Stomach smooth muscle (tissue), 2 donors: ENCODE measurements around the gene LHPP.

Experiments
- H3K27ac ChIP-seq: one replicate; pipeline ENCODE4 v1.7.0; 2013; ENCODE audit warnings: mild to moderate bottlenecking, low read length, inconsistent platforms
- H3K27me3 ChIP-seq, 2 donors: one replicate each; pipeline ENCODE4 v1.7.0; 2013; ENCODE audit warnings: low read length in 2 of 2; ENCODE audit not compliant: insufficient read depth in 2 of 2, control insufficient read depth in 1 of 2
- H3K36me3 ChIP-seq, 2 donors: one replicate each; pipeline ENCODE4 v1.7.0; 2013; ENCODE audit warnings: low read length in 2 of 2; ENCODE audit not compliant: control insufficient read depth in 2 of 2, insufficient read depth in 2 of 2
- H3K4me1 ChIP-seq: one replicate; pipeline ENCODE4 v1.7.0; 2013; ENCODE audit warnings: low read length; ENCODE audit not compliant: control insufficient read depth, insufficient read depth
- H3K4me3 ChIP-seq, 2 donors: one replicate each; pipeline ENCODE4 v1.7.0; 2013; ENCODE audit warnings: low read length in 2 of 2
- H3K9ac ChIP-seq, 2 donors: one replicate each; pipeline ENCODE4 v1.7.0; 2013; ENCODE audit warnings: low read length in 2 of 2, mild to moderate bottlenecking in 1 of 2
- H3K9me3 ChIP-seq, 2 donors: one replicate each; pipeline ENCODE4 v1.7.0; 2013; ENCODE audit warnings: low read length in 2 of 2; ENCODE audit not compliant: control insufficient read depth in 2 of 2
- donor health status: healthy.
- donor health status: Pancreatic carcinoma.

The LHPP gene

DNA sequence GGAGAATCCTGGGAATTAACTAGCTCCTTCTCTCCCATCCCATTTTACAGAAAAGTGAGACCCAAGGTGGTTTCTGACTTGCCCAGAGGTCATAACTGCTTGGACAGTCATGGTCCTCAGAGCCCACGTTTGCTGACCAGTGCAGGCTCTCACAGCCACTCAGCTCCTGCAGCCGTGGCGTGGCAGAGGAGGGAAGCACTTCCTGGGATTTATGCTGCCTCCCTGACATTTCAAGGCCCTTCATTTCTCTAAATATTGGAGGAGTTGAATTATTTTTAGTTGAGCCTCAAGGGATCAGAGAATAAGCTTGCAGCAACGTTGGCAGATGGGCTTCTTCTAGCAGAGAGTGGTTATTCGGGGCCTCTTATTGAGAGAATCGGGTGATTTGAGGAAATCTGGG is 77.1 kb downstream of the LHPP start:
- Histone ChIP-seq H3K4me3 (no peak overlapping the region), H3K36me3 (no peaks in the 10 kb centered on the region), H3K4me1 (peaks cover 14% of the 10 kb centered on the region), H3K27ac (no peak overlapping the region), H3K27me3 (no peaks in the 10 kb centered on the region), H3K9ac (no peak overlapping the region), H3K9me3 (no peaks in the 10 kb centered on the region)

DNA sequence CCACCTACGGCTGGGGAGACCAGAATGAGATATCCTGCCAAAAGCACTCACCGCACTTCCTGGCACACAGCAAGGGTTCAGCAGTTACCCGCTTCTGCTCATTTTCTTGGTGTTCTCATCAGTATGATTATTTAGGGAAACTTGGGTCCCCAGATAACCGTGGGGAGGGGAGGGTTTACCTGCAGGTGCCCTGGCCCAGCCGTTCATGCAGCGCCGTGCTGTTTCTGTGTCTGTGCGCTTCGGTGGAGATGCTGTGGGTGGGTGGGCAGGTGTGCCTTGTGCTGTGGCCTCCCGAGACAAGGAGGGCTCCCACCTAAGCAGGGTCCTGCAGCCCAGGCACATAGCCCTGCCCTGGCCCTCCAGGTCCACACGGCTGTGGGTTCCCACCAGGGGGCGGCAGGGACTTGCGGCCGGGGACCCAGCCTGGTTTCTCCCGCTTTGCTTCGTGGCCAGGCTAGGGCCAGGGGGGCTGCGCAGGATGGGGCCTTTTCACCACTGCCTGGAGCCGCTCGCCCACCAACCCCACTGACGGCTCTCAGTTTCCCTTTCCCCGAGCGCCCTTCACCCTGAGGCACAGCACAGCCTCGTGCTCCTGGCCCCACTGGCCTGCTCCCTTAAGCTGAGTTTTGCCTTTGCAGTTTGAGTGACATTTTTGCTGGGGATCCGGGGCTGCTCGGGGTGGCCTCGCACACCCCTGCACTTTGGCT is 78.5 kb downstream of the LHPP start:
- no peak overlapping the region for H3K27ac ChIP-seq
- H3K36me3 ChIP-seq = no peaks in the 10 kb centered on the region
- H3K27me3 ChIP-seq = no peaks in the 10 kb centered on the region
- peak overlapping the region in 1 of 2 donors; percentile 47 for H3K4me3 ChIP-seq
- no peak overlapping the region for H3K9ac ChIP-seq
- H3K9me3 ChIP-seq = no peaks in the 10 kb centered on the region
- peaks cover 14% of the 10 kb centered on the region for H3K4me1 ChIP-seq

DNA sequence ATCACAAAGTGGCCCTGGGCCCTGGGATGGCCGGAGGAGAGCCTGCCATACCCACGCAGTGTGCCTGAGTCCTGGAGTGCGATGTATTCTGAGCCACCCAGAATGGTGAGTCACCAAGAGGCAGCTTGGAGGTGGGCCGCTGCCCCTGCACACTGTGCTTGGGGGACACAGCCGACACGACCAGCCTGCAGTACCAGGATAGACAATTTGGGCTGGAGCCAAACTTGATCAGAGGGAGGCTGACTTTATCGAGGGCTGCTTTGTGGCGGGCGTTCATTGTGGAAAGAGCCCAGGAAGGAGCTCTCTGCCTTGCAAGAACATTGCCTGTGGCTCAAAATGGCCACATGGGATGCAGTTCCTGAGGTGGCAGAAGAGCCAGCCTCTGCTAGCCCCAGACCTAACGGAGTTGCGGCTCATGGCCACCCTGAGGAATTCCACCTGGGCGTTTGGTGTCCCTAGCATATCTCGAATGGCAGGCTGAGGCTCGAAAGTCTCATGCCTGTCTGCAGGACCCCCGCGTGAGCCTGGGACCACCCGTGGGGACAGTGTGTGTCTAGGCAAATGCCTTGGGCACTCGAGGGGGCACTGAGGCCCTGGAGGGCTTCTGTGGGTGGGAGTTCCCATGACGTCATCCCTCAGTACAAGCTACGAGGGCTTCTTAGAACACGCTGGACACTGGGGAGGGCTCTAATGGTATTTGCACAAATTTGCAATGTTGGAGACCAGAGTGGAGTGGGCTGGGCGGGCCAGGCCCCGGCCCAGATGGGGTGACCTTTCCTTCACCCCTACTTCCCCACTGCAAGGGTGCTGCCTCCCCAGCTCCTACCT is 79.7 kb downstream of the LHPP start:
- no peaks in the 10 kb centered on the region for H3K36me3 ChIP-seq
- H3K27ac ChIP-seq = no peak overlapping the region
- no peaks in the 10 kb centered on the region for H3K9me3 ChIP-seq
- H3K27me3 ChIP-seq = no peaks in the 10 kb centered on the region
- no peak overlapping the region for H3K4me3 ChIP-seq
- H3K4me1 ChIP-seq = peaks cover 7% of the 10 kb centered on the region
- H3K9ac ChIP-seq = no peak overlapping the region

DNA sequence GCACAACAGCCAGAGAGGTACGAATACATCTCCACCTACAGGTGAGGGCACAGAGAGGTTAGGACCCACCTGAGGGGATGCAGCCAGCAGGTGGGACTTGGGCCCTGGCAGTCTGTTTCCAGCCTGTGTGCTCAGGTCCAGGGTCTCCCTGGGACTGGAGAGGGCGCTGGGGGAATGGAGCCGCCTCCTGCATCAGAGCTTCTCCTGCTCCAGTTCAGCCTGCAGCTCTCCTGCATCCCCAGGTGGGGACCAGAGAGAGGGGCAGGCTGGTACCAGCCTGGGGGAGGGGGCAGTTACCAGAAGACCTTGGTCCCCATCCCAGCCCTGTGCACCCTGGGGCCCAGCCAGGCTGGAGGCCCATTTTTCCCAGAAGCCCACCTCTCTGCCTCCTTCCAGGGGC is 80.7 kb downstream of the LHPP start:
- Histone ChIP-seq H3K4me1 (peaks cover 4% of the 10 kb centered on the region), H3K27me3 (no peaks in the 10 kb centered on the region), H3K36me3 (no peaks in the 10 kb centered on the region), H3K9ac (no peak overlapping the region), H3K27ac (no peak overlapping the region), H3K4me3 (no peak overlapping the region), H3K9me3 (no peaks in the 10 kb centered on the region)

DNA sequence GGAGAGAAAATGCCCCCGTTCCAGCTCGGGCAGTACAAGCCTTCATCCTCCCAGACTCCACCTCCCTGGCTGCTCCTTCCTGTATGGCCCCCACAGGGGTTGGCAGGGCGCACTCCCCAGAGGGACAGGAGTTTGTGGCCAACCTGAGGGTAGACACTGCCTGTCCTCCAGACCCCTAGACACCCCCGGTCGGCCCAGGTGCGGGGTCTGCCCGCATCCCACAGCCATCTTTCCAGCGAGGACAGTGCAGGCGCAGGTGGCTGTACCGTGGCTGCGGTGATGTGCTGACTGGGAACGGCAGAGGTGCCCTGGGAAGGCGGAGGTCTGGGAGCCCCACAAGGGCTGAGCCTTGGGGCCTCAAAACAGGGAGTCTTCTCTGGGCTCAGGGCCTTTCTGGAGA is 81.5 kb downstream of the LHPP start:
- no peaks in the 10 kb centered on the region for H3K36me3 ChIP-seq
- H3K27ac ChIP-seq = no peak overlapping the region
- H3K4me3 ChIP-seq = no peak overlapping the region
- no peaks in the 10 kb centered on the region for H3K27me3 ChIP-seq
- H3K9ac ChIP-seq = no peak overlapping the region
- peaks cover 4% of the 10 kb centered on the region for H3K4me1 ChIP-seq
- H3K9me3 ChIP-seq = no peaks in the 10 kb centered on the region

DNA sequence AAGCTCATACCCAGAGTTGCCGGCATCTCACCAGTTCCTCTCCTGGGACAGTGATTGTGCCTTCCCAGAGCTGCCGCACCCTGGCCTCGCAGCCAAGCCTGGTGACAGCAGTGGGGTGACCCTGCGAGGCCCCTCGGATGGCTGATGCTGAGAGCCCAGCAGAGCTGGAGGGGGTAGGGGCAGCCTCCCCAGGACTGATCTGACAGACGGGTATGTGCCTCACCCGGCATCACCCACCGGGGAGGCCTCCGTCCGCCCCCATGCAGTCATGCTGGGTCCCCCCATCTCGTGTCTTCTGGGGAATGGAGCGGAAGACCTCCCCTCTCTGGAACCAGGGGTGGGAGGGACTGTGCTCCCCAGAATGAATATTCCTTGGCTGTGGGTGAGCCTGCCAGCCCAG is 82.3 kb downstream of the LHPP start:
- H3K4me1 ChIP-seq = peaks cover 4% of the 10 kb centered on the region
- H3K9ac ChIP-seq = no peak overlapping the region
- H3K9me3 ChIP-seq = no peaks in the 10 kb centered on the region
- H3K27ac ChIP-seq = no peak overlapping the region
- no peak overlapping the region for H3K4me3 ChIP-seq
- no peaks in the 10 kb centered on the region for H3K27me3 ChIP-seq
- no peaks in the 10 kb centered on the region for H3K36me3 ChIP-seq

DNA sequence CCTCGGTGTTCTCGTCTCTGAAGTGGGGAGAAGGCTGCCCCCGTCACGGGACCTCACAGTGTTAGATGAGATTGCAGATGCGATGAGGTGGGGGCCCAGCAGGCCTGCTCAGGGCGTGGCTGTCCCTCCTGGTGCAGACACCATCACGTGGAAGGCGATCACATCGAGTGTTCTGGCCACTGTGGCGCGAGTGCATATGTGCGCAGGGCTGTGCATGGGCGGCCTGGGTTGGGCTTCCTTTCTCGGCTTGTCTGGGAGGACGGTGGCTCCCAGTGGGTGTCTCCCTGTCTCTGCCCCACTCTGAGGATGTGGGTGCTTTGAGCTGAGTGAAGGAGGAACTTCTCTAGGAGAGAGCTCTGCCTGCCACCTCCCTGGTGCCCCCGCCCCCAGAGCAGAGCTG is 83.1 kb downstream of the LHPP start:
- Histone ChIP-seq H3K36me3 (no peaks in the 10 kb centered on the region), H3K4me3 (no peak overlapping the region), H3K9ac (no peak overlapping the region), H3K4me1 (peaks cover 4% of the 10 kb centered on the region), H3K27ac (no peak overlapping the region), H3K9me3 (no peaks in the 10 kb centered on the region), H3K27me3 (no peaks in the 10 kb centered on the region)

DNA sequence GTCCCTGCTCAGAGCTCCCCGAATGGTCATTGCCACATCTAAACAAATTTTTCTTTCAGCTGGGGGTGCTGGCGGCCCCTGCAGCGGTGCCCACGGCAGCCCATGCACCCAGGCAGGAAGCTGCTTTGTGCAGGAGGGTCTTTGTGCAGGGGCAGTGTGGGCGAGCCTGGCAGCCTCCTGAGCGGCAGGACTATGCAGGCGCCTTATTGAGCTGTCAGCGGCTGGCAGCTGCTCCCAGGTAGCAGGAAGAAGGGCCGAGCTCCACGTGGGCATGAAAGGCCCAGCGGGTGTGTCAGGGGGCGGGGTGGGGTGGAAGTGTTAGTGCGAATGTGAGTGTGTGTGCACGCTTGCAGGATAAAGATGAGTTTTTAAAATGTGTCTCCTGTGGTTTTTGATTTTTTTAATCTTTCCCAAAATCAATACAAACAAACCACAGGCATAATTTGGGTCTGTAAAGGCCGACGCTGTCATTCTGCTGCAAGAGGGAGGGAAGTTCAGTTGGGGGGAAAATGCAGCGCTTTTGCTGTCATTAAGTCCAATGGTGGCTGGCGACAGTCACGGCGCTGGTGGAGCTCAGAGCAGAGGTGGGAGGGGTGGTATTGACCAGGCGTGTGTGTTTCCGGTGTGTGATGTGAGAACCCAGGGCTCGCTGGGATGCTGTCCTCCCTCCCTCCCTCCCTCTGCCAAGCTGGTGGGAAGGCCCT is 83.9 kb downstream of the LHPP start:
- no peak overlapping the region for H3K9ac ChIP-seq
- H3K27me3 ChIP-seq = no peaks in the 10 kb centered on the region
- no peaks in the 10 kb centered on the region for H3K4me1 ChIP-seq
- no peaks in the 10 kb centered on the region for H3K9me3 ChIP-seq
- H3K36me3 ChIP-seq = no peaks in the 10 kb centered on the region
- no peak overlapping the region for H3K4me3 ChIP-seq
- no peak overlapping the region for H3K27ac ChIP-seq

DNA sequence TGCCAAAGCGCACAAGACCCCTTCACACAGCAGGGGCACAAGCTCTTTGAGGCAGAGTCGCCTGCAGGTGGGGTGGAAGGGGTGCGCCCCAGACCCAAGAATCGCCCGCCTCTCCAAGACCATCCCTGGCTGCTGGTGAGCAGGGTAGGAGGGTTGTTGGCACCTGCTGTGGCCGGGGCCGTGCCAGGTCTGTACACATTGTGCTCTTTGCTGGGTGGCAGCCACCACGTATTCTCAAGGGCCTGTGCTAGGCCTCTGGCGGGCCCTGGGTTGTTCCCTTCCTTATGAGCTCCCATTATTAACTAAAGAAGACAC is 84.4 kb downstream of the LHPP start:
- H3K4me3 ChIP-seq = no peak overlapping the region
- no peaks in the 10 kb centered on the region for H3K27me3 ChIP-seq
- H3K27ac ChIP-seq = no peak overlapping the region
- H3K4me1 ChIP-seq = no peaks in the 10 kb centered on the region
- no peaks in the 10 kb centered on the region for H3K36me3 ChIP-seq
- no peak overlapping the region for H3K9ac ChIP-seq
- no peaks in the 10 kb centered on the region for H3K9me3 ChIP-seq

DNA sequence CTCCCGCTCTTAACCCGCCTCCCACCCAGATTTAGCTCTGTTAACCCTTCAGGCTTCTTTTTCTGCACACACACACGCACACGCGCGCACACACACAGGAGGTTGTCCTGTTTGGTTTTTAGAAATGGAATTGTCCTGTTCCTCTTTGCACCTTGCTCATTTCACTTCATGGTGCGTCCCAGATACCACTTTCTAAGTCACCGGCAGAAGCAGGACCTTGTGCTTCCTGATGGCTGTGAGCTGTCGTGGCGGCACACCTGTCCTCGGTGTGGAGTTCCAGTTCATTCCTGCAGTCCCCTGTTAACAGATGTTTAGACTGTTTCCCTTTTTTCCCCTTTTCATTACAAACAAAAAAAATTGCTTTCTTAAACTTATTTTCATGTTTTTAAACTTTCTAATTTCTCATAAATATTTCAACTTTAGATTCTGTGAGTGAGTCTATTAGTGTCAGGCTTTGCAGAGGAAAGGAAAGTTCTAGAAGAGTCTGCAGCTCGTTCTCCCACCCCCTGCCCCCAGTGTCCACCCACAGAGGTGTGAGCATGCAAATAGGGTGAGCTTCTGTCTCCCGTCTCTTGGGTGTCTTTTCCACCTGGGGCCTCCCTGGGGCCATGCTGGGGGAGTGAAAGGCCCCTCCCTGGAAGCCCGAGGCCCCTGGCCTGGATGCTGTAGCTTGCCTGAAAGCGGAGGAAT is 85.5 kb downstream of the LHPP start:
- no peak overlapping the region for H3K27ac ChIP-seq
- no peaks in the 10 kb centered on the region for H3K4me1 ChIP-seq

More for the DNA sequence above, 85.5 kb downstream of the LHPP start:
- no peaks in the 10 kb centered on the region for H3K9me3 ChIP-seq
- no peak overlapping the region for H3K4me3 ChIP-seq
- no peaks in the 10 kb centered on the region for H3K27me3 ChIP-seq
- no peaks in the 10 kb centered on the region for H3K36me3 ChIP-seq
- H3K9ac ChIP-seq = no peak overlapping the region
